NCI-H128 (cell line): Measurements from ENCODE around the gene MAIP1.
"Not testable (repeated sequence)": the region's sequence is repeated elsewhere in the genome, so short reads cannot be mapped to it uniquely, and the experiment has no call there.

Source experiments
- DNase-seq: peaks from one replicate; lab custom pipeline; 2025; ENCODE audit not compliant: unreplicated experiment; lab: John Stamatoyannopoulos, UW

The MAIP1 gene

GRCh38 chr2:199955339-199956061, at the start of gene MAIP1, which contains the start of gene TYW5:
TSS of gene MAIP1 (plus strand) at chr2:199955582. CDS start at chr2:199955799, 217 bp downstream.
TSS of gene TYW5 (minus strand) at chr2:199955491. CDS start at chr2:199955470, 21 bp downstream.
- DNase-seq, result peak; percentile 45

GRCh38 chr2:199907008-199907714, 48.2 kb upstream of the MAIP1 start:
- no peak for DNase-seq

- no peak for DNase-seq
These were observed 44.9 kb upstream of the MAIP1 start for GRCh38 chr2:199910338-199911051.

- DNase-seq, result peak; percentile 77
These were observed 44.1 kb upstream of the MAIP1 start, which contains the start of gene C2orf69 for GRCh38 chr2:199911052-199911876. TSS of gene C2orf69 (plus strand) at chr2:199911293. CDS start at chr2:199911439, 146 bp downstream.

DNA sequence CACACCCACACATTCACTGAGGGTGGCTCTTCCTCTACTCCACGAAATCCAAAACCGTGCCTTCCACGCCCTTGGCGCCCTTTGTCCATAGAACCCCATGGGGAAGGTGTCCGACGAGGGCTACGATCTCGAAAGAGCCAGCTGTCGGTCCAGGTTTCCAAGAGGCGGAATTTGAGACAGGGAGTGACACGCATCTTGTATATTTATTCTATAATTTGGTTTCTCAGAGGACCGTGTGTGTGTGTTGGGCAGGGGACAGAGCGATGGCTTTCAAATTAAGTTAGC, 43.6 kb upstream of the MAIP1 start:
- DNase-seq, result no peak

DNA sequence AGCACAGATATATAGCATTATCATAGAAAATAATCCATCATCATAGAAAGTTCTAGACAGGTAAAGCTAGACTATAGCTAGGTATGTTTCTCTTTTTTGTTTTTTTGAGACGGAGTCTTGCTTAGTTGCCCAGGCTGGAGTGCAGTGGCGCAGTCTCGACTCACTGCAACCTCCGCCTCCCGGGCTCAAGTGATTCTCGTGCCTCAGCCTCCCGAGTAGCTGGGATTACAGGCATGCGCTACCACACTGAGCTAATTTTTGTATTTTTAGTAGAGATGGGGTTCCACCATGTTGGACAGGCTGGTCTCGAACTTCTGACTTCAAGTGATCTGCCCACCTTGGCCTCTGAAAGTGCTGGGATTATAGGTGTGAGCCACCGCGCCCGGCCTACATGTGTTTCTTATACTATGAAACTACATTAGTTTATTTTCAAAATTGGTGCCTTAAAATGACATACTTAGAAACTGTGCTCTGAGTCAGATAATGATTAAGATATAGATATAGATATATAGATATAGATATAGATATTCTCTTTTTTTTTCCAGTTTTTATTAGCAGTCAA, 42.7 kb upstream of the MAIP1 start:
- not testable (repeated sequence) for DNase-seq

GRCh38 chr2:199914372-199914958, 40.9 kb upstream of the MAIP1 start:
- DNase-seq, result no peak

- DNase-seq, result no peak
These were observed 38.4 kb upstream of the MAIP1 start for GRCh38 chr2:199916980-199917379.

GRCh38 chr2:199922856-199923255, 32.5 kb upstream of the MAIP1 start:
- DNase-seq, result no peak

DNA sequence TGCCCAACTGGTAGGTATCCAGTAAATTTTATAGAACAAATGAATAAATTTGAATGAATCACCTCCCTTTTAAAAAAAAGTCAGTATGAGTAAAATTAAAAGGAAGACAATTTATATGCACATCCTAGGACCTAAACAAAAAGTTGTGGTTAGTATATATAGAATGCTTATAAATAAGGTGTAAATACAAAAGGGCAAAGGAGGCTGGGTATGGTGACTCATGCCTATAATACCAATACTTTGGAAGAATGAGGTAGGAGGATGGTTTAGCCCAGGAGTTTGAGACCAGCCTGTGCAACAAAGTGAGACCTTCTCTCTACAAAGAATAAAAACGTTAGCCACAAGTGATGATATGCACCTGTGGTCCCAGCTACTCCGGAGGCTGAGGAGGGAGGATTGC, 31.5 kb upstream of the MAIP1 start:
- DNase-seq, result no peak

- DNase-seq, result no peak
These were observed 28.6 kb upstream of the MAIP1 start for GRCh38 chr2:199926806-199927205.

DNA sequence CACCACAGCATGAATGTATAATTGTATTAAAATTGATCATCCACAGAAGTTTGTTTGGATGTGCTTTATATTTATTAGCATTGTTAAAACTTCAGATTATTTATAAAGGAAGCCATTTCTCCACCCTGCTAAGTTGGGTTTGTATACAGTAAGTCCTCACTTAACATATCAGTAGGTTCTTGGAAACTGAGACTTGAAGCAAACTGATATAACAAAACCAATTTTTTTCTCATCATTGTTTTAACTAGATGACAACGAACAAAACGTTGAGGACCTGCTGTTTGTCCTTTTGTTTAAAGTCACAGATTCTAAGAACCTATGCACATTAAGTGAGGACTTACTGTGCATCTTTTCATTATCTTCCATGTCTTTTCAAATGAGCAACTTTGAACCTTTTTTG, 27.2 kb upstream of the MAIP1 start:
- DNase-seq, result no peak

- no peak for DNase-seq
These were observed 26.8 kb upstream of the MAIP1 start for GRCh38 chr2:199928626-199929025.

- DNase-seq, result no peak
These were observed 26.1 kb upstream of the MAIP1 start for GRCh38 chr2:199929262-199929661.

DNA sequence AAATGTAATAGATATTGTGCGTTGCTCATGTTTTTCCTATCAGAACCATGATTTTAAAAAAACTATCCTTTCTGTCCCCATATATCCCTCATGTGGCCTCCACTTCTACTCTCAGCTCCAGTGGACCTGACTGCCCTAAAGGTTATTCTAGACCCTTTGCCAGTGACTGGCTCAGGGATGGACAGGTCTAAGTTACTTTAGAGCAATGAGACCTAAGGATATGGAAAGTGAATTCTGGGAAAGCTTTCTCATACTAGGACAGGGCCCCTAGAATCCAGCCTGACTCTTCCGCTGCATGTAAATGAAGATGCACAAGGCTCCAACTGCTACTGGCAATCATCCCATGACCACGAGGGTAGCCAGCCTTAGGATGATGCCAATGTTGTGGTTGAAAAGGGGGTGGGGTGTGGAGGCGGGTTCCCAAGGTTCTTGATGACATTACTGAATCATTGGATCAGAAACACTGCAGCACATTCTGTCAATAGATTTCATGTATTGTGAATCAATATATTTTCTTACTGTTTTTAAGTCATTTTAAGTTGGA, 23.0 kb upstream of the MAIP1 start:
- no peak for DNase-seq

DNA sequence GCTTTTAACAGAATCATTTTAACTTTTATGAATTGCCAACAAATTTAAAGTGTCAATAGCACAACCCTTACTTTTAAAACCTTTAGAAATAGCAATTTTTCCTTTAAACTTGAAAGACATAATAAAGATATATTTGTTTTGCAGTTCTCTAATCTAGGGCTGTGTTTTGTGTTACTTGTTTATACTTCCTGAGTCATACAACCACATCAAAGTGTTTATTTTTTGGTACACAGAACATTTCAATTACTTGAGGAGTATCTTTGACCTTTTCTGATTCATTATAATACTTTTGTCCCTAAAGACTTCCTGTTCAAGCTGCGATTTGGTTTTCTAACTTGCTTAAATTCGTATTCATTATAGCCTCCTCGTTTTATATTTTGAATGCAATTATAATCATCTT, 21.9 kb upstream of the MAIP1 start:
- no peak for DNase-seq

DNA sequence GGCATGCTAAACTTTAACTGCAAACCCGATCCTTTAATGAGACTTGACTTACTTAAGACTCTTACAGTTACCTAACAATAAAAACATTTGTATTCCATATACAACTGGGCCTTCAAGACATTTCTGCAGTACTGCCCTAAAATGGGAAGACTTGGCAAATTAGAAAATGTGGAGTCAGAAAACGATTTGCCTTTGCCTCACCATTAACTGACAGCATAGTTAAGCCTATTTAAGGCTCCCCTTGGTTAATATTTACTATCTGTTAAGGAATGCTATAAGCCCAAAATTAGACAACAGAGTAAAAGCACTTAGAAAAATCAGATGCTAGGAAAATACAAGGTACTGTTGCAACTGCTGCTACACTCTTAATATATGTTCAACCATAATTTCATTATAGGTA, 18.8 kb upstream of the MAIP1 start:
- no peak for DNase-seq

DNA sequence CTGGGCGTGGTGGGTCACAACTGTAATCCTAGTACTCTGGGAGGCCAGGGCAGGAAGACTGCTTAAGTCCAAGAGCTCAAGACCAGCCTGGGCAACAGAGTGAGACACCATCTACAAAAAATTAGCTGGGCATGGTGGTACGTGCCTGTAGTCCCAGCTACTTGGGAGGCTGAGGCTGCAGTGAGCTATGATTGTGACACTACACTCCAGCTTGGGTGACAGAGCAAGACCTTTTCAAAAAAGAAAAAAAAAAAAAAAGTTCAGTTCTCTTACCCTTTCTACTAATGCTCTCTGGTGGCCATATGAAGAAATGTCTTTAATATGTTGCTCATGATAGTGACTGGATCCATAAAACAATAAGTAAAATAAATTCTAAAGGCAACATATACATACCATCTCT, 15.0 kb upstream of the MAIP1 start:
- no peak for DNase-seq

GRCh38 chr2:199943373-199943772, 12.0 kb upstream of the MAIP1 start:
- no peak for DNase-seq

- no peak for DNase-seq
These were observed 9.2 kb upstream of the MAIP1 start for GRCh38 chr2:199946196-199946595.
